ENCODE results near the gene RPA1. TPM values are rescaled to one million over a fixed set of nuclear protein-coding genes. Genes with fewer than 3 reads are reported as not detected.

RPA1 gene
- total and polyA plus RNA-seq, 2 of the 4 experiments (the other 2 are of a cell fraction) = 38.4 to 48.2 TPM

GRCh38 chr17:1839516-1839915, 9.7 kb downstream of the RPA1 start:
- Histone ChIP-seq H3K56ac (ENCODE audit: extremely low read depth, insufficient read depth, low read length) (no peak overlapping the region), H3K36me3 (ENCODE audit: control insufficient read depth, insufficient read depth, low read length) (peaks cover 12% of the 10 kb centered on the region), H4K8ac (ENCODE audit: low read depth in 2 of 2, low read length in 2 of 2) (no peak overlapping the region), H3K18ac (ENCODE audit: low read depth, low read length) (no peak overlapping the region), H2AFZ (replicated peaks; ENCODE audit: low read length, poor library complexity) (no peak overlapping the region), H4K5ac (ENCODE audit: low read depth, low read length) (no peak overlapping the region), H3K23ac (ENCODE audit: low read depth, low read length) (no peak overlapping the region), H3K27ac (ENCODE audit: insufficient read depth, low read length) (no peak overlapping the region), H3K9me1 (ENCODE audit: insufficient read depth, low read length) (no peaks in the 10 kb centered on the region), H2BK120ac (ENCODE audit: low read depth, low read length) (no peak overlapping the region), H2AK9ac (replicated peaks; ENCODE audit: low read depth, low read length, poor library complexity) (no peak overlapping the region), H3K4me1 (ENCODE audit: control insufficient read depth, insufficient read depth, low read length) (no peaks in the 10 kb centered on the region; the same call in 1 of the 2 replicates), H3K4me2 (ENCODE audit: low read depth, low read length) (no peak overlapping the region), H3K4ac (ENCODE audit: low read depth, low read length) (no peak overlapping the region), H3K27me3 (ENCODE audit: control insufficient read depth, insufficient read depth, low read length) (no peaks in the 10 kb centered on the region), H3K4me3 (ENCODE audit: insufficient read depth, low read depth, low read length) (no peak overlapping the region), H2BK15ac (ENCODE audit: low read depth, low read length) (no peak overlapping the region), H3K14ac (replicated peaks; ENCODE audit: low read depth, low read length) (no peak overlapping the region), H3K79me1 (ENCODE audit: low read depth in 1 of 2, low read length in 2 of 2) (peaks cover 16 to 44% of the 10 kb centered on the region in 2 experiments), H3K9me3 (ENCODE audit: control insufficient read depth, insufficient read depth, low read length) (no peaks in the 10 kb centered on the region), H3K9ac (ENCODE audit: low read depth, low read length) (no peak overlapping the region), H2AK5ac (ENCODE audit: low read depth, low read length) (no peak overlapping the region), H2BK5ac (ENCODE audit: low read depth, low read length, poor library complexity, severe bottlenecking) (no peak overlapping the region), H4K20me1 (ENCODE audit: insufficient read depth, low read length) (no peaks in the 10 kb centered on the region; the same call in 1 of the 2 replicates), H2BK20ac (ENCODE audit: low read depth, low read length) (no peak overlapping the region), H4K91ac (ENCODE audit: insufficient read depth, low read depth, low read length) (no peak overlapping the region)
- in situ Hi-C loops (cut with MboI; ENCODE audit: low sequenced_read_pairs) (no loop called here), dilution Hi-C loops (cut with HindIII; ENCODE audit: low sequenced_read_pairs, unreplicated experiment) (no loop called here), intact Hi-C loops (cut with micrococcal nuclease) (no loop called here)
- WGBS, 2 experiments (ENCODE audit: extremely low coverage in 2 of 2, insufficient read length in 1 of 2) = no CpG with 5 or more reads among the region's 4 CpGs
- ChIA-PET POLR2A (ENCODE audit: unreplicated experiment) (interaction anchor here (0.9 kb wide), 1 partner anchor 122 kb away, joined by 4 read pairs; no protein-coding TSS in a partner anchor), CTCF (no interaction called here)
- no peak for DNase-seq
- ATAC-seq (ENCODE audit: low read depth) = no peak
- BruUV-seq (replicated peaks) = no TSS peak
- TF ChIP-seq NFE2L2 (IDR thresholded peaks at IDR 0.05; ENCODE audit: low read depth, low read length) (no peak), SMC3 (IDR thresholded peaks at IDR 0.05; ENCODE audit: low read depth, low read length) (no peak), CEBPB (IDR thresholded peaks at IDR 0.05; ENCODE audit: low read depth, low read length) (no peak), RAD21 (IDR thresholded peaks at IDR 0.05; ENCODE audit: low read length) (no peak), CHD1 (IDR thresholded peaks at IDR 0.05; ENCODE audit: low read depth, low read length) (no peak), POLR2A (IDR thresholded peaks at IDR 0.05; ENCODE audit: low read depth, low read length) (no peak), ELK1 (IDR thresholded peaks at IDR 0.05; ENCODE audit: borderline replicate concordance, low read depth, low read length) (no peak), MAZ (IDR thresholded peaks at IDR 0.05; ENCODE audit: borderline replicate concordance, low read depth, low read length) (no peak)

Measured in IMR-90 (cell line).